Mucosa of rectum (tissue), 2 donors: ENCODE measurements around the gene WTIP.

Experiments used
- H3K27ac ChIP-seq, 2 donors: one replicate each; pipeline ENCODE4 v1.7.0; 2013; ENCODE audit warnings: inconsistent platforms in 2 of 2, low read depth in 2 of 2, low read length in 2 of 2
- H3K27me3 ChIP-seq, 2 donors: one replicate each; pipeline ENCODE4 v1.7.0; 2013; ENCODE audit warnings: low read length in 2 of 2; ENCODE audit not compliant: control insufficient read depth in 2 of 2, insufficient read depth in 2 of 2
- H3K36me3 ChIP-seq, 2 donors: one replicate each; pipeline ENCODE4 v1.7.0; 2013; ENCODE audit warnings: low read length in 2 of 2; ENCODE audit not compliant: control insufficient read depth in 2 of 2, insufficient read depth in 2 of 2
- H3K4me1 ChIP-seq, 2 donors: one replicate each; pipeline ENCODE4 v1.7.0; 2013; ENCODE audit warnings: low read length in 2 of 2, mild to moderate bottlenecking in 1 of 2; ENCODE audit not compliant: control insufficient read depth in 2 of 2, insufficient read depth in 2 of 2
- H3K4me3 ChIP-seq, 2 donors: one replicate each; pipeline ENCODE4 v1.7.0; 2013; ENCODE audit warnings: low read length in 2 of 2
- H3K9ac ChIP-seq, 2 donors: one replicate each; pipeline ENCODE4 v1.7.0; 2013; ENCODE audit warnings: low read length in 2 of 2, low read depth in 1 of 2, mild to moderate bottlenecking in 1 of 2
- H3K9me3 ChIP-seq, 2 donors: one replicate each; pipeline ENCODE4 v1.7.0; 2013; ENCODE audit warnings: low read length in 2 of 2; ENCODE audit not compliant: control insufficient read depth in 2 of 2
- donor health status: healthy.
- donor health status: Normal muscosa, but diverticular disease.

The WTIP gene

GRCh38 chr19:34519602-34520001, 38.0 kb downstream of the WTIP start:
- H3K27ac ChIP-seq = no peak overlapping the region
- no peak overlapping the region for H3K9ac ChIP-seq
- H3K4me3 ChIP-seq = no peak overlapping the region
- no peaks in the 10 kb centered on the region for H3K36me3 ChIP-seq
- H3K9me3 ChIP-seq = no peaks in the 10 kb centered on the region
- no peaks in the 10 kb centered on the region for H3K4me1 ChIP-seq
- H3K27me3 ChIP-seq = peaks cover 0 to 3% of the 10 kb centered on the region in 2 donors

GRCh38 chr19:34523408-34523807, 41.9 kb downstream of the WTIP start:
- no peak overlapping the region for H3K4me3 ChIP-seq
- H3K4me1 ChIP-seq = no peaks in the 10 kb centered on the region
- no peaks in the 10 kb centered on the region for H3K36me3 ChIP-seq
- no peak overlapping the region for H3K27ac ChIP-seq
- no peak overlapping the region for H3K9ac ChIP-seq
- H3K27me3 ChIP-seq = peaks cover 0 to 3% of the 10 kb centered on the region in 2 donors
- H3K9me3 ChIP-seq = no peaks in the 10 kb centered on the region

GRCh38 chr19:34525001-34525400, 43.4 kb downstream of the WTIP start:
- Histone ChIP-seq H3K9ac (no peak overlapping the region), H3K27me3 (peaks cover 0 to under 1% of the 10 kb centered on the region in 2 donors), H3K27ac (no peak overlapping the region), H3K36me3 (no peaks in the 10 kb centered on the region), H3K4me3 (no peak overlapping the region), H3K4me1 (no peaks in the 10 kb centered on the region), H3K9me3 (no peaks in the 10 kb centered on the region)

GRCh38 chr19:34534206-34534605, 52.6 kb downstream of the WTIP start:
- Histone ChIP-seq H3K9me3 (no peaks in the 10 kb centered on the region), H3K4me3 (no peak overlapping the region), H3K4me1 (no peaks in the 10 kb centered on the region), H3K27me3 (peaks cover 4 to 5% of the 10 kb centered on the region in 2 donors), H3K27ac (no peak overlapping the region), H3K36me3 (no peaks in the 10 kb centered on the region), H3K9ac (no peak overlapping the region)

GRCh38 chr19:34539396-34539795, 57.8 kb downstream of the WTIP start:
- Histone ChIP-seq H3K27ac (no peak overlapping the region), H3K4me1 (no peaks in the 10 kb centered on the region), H3K9ac (no peak overlapping the region), H3K9me3 (no peaks in the 10 kb centered on the region), H3K4me3 (no peak overlapping the region), H3K27me3 (peaks cover 0 to 4% of the 10 kb centered on the region in 2 donors), H3K36me3 (no peaks in the 10 kb centered on the region)

GRCh38 chr19:34540811-34541557, 59.4 kb downstream of the WTIP start:
- Histone ChIP-seq H3K9me3 (no peaks in the 10 kb centered on the region), H3K27ac (no peak overlapping the region), H3K36me3 (no peaks in the 10 kb centered on the region), H3K27me3 (peaks cover 0 to 4% of the 10 kb centered on the region in 2 donors), H3K4me1 (no peaks in the 10 kb centered on the region), H3K4me3 (no peak overlapping the region), H3K9ac (no peak overlapping the region)

- Histone ChIP-seq H3K4me1 (no peaks in the 10 kb centered on the region), H3K36me3 (no peaks in the 10 kb centered on the region), H3K27ac (no peak overlapping the region), H3K4me3 (no peak overlapping the region), H3K9me3 (no peaks in the 10 kb centered on the region), H3K9ac (no peak overlapping the region), H3K27me3 (no peaks in the 10 kb centered on the region)
Measured at GRCh38 chr19:34549833-34550232, 68.3 kb downstream of the WTIP start.

GRCh38 chr19:34555447-34555846, 73.9 kb downstream of the WTIP start:
- no peak overlapping the region for H3K9ac ChIP-seq
- H3K9me3 ChIP-seq = no peaks in the 10 kb centered on the region
- no peaks in the 10 kb centered on the region for H3K36me3 ChIP-seq
- no peaks in the 10 kb centered on the region for H3K4me1 ChIP-seq
- no peak overlapping the region for H3K27ac ChIP-seq
- H3K4me3 ChIP-seq = no peak overlapping the region
- H3K27me3 ChIP-seq = peaks cover 0 to 3% of the 10 kb centered on the region in 2 donors

GRCh38 chr19:34556488-34556887, 74.9 kb downstream of the WTIP start:
- no peaks in the 10 kb centered on the region for H3K4me1 ChIP-seq
- H3K4me3 ChIP-seq = no peak overlapping the region
- no peak overlapping the region for H3K9ac ChIP-seq
- H3K36me3 ChIP-seq = no peaks in the 10 kb centered on the region
- H3K9me3 ChIP-seq = no peaks in the 10 kb centered on the region
- H3K27me3 ChIP-seq = peaks cover 0 to 3% of the 10 kb centered on the region in 2 donors
- no peak overlapping the region for H3K27ac ChIP-seq

- Histone ChIP-seq H3K9ac (no peak overlapping the region), H3K4me3 (no peak overlapping the region), H3K27me3 (peaks cover 0 to 3% of the 10 kb centered on the region in 2 donors), H3K4me1 (no peaks in the 10 kb centered on the region), H3K9me3 (no peaks in the 10 kb centered on the region), H3K27ac (no peak overlapping the region), H3K36me3 (no peaks in the 10 kb centered on the region)
Measured at GRCh38 chr19:34559045-34559444, 77.5 kb downstream of the WTIP start.
